Activated CD4-positive, alpha-beta T cell treated with anti-CD3 and anti-CD28 coated beads, Interleukin-2, amount 10 ng/mL, durations not matched to agents 24 days and 14 days (primary cell): Measurements from ENCODE around the gene RIPK4. TPM values are rescaled to one million over a fixed set of nuclear protein-coding genes. Genes with fewer than 3 reads are reported as not detected.

ENCODE experiments used
- DNase-seq: peaks from one replicate; pipeline ENCODE4 v3.0.0; 2022
- H3K27ac Mint-ChIP-seq: one replicate; pipeline ENCODE4 v1.8.0; 2022; ENCODE audit warnings: mild to moderate bottlenecking, mixed read lengths
- H3K27me3 Mint-ChIP-seq: one replicate; pipeline ENCODE4 v1.8.0; 2022; ENCODE audit warnings: mixed read lengths
- H3K36me3 Mint-ChIP-seq: one replicate; pipeline ENCODE4 v1.8.0; 2022; ENCODE audit warnings: low read depth, mild to moderate bottlenecking, mixed read lengths
- H3K4me1 Mint-ChIP-seq: one replicate; pipeline ENCODE4 v1.8.0; 2021; ENCODE audit warnings: mixed read lengths
- H3K4me3 Mint-ChIP-seq: one replicate; pipeline ENCODE4 v1.8.0; 2022; ENCODE audit warnings: mild to moderate bottlenecking, moderate library complexity, mixed read lengths
- H3K9me3 Mint-ChIP-seq: one replicate; pipeline ENCODE4 v1.8.0; 2021; ENCODE audit warnings: mixed read lengths
- intact Hi-C: fragments of 100-400 bp; cut with micrococcal nuclease; formaldehyde crosslinking; loops from one replicate; pipeline ENCODE4 v1.15.1; 2023
- total RNA-seq: library from RNA; stranded (reverse); gene quantifications from 2 replicates; pipeline ENCODE4 v1.2.3, GENCODE V29; 2022

The RIPK4 gene
- total RNA-seq, 1 donor from 2014 or later: not detected

DNA sequence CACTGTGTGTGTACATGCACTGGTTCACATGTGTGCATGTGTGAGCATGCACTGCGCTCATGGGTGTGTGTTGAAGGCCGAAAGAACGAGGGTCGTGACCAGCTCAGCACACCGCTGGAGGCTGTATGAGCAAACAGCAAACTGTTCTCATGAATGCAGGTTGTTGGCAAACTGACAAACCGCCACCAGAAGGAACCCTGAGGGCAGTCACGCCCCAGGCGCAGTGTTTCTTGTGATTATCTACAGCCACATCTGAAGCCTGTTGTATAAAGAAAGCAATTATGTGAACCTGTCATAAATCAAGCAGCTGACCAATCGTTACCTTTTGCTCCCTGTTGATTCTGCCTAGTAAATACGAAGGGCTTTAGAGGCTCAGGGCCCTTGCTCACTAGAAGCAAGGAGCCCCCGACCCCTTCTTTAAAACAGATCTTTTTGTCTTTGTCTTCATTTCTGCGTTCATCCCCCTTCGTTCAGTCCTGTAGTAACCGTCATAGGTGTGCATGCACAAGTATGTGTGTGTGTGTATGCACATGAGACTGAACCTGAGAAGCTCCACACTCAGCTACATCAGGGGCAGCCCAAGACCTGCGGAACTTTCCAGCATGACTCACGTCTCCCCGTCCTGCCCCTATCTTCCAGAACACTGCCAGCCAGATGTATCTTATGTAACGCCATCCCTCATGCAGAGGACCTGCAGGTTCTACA lies 16.8 kb upstream of the RIPK4 start:
- intact Hi-C loops: no loop called here
- Mint-ChIP-seq H3K9me3 (no peaks in the 10 kb centered on the region), H3K4me3 (no peak overlapping the region), H3K36me3 (no peaks in the 10 kb centered on the region), H3K27ac (no peak overlapping the region), H3K27me3 (peaks cover 49% of the 10 kb centered on the region), H3K4me1 (peaks cover 13% of the 10 kb centered on the region)
- no peak for DNase-seq

GRCh38 chr21:41781050-41781410 lies 14.2 kb upstream of the RIPK4 start:
- Mint-ChIP-seq H3K4me3 (no peak overlapping the region), H3K27ac (no peak overlapping the region), H3K27me3 (peaks cover 58% of the 10 kb centered on the region), H3K4me1 (peaks cover 13% of the 10 kb centered on the region), H3K9me3 (no peaks in the 10 kb centered on the region), H3K36me3 (no peaks in the 10 kb centered on the region)
- no peak for DNase-seq
- intact Hi-C loops: no loop called here

DNA sequence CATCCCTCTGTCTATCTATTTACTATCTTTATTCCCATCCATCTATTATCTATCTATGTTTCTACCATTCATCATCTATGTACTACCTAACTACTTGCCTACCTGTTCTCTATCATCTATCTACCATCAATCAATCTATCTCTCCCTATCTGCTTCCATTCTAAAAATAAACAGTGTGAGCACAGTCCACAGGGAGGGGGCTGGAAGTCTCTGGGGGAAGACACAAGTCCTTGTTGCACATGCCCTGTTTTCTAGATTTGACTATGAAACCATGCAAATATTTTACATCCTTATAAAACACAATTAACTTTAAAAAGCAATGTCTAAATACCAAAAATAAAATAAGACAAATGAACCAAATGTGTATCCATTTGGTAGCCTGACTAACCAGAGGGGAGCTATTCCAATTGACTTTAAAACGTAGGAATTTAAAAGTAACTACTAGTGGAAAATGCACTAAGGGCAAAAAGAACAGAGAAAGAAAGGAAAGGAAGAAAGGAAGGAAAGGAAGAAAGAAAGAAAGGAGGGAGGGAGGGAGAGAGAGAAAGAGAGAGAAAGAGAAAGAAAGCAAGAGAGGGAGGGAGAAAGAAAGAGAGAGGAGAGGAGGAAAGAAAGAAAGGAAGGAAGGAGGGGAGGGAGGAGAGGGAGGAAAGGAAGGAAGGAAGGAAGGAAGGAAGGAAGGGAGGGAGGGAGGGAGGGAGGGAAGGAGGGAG lies 13.6 kb upstream of the RIPK4 start:
- intact Hi-C loops: no loop called here
- DNase-seq: no peak
- Mint-ChIP-seq H3K27me3 (peaks cover 60% of the 10 kb centered on the region), H3K27ac (no peak overlapping the region), H3K9me3 (no peaks in the 10 kb centered on the region), H3K4me3 (no peak overlapping the region), H3K4me1 (peaks cover 13% of the 10 kb centered on the region), H3K36me3 (no peaks in the 10 kb centered on the region)

DNA sequence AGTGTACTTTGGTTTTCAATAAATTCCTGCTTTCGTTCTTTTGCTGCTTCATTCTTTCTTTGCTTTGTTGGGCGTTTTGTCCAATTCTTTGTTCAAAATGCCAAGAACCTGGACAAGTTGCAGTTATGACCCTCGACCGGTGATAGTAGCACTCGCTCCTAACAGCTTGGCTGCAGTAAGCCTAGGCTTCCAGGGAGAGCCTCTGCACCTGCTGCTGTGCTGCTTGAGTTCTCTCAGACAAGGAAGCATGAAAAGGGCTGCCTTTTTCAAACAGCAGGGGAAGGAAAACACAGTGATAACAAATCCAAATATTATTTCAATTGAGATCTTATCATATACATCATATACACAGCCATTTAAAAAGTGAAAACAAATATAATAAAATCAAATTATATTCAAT lies 12.8 kb upstream of the RIPK4 start:
- peaks cover 65% of the 10 kb centered on the region for H3K27me3 Mint-ChIP-seq
- no peak overlapping the region for H3K4me3 Mint-ChIP-seq
- peaks cover 13% of the 10 kb centered on the region for H3K4me1 Mint-ChIP-seq
- intact Hi-C loops: loop anchor here (10.0 kb wide), 1 partner anchor 165 kb away; no protein-coding TSS in a partner anchor
- H3K9me3 Mint-ChIP-seq: no peaks in the 10 kb centered on the region
- no peaks in the 10 kb centered on the region for H3K36me3 Mint-ChIP-seq
- no peak for DNase-seq
- H3K27ac Mint-ChIP-seq: no peak overlapping the region

DNA sequence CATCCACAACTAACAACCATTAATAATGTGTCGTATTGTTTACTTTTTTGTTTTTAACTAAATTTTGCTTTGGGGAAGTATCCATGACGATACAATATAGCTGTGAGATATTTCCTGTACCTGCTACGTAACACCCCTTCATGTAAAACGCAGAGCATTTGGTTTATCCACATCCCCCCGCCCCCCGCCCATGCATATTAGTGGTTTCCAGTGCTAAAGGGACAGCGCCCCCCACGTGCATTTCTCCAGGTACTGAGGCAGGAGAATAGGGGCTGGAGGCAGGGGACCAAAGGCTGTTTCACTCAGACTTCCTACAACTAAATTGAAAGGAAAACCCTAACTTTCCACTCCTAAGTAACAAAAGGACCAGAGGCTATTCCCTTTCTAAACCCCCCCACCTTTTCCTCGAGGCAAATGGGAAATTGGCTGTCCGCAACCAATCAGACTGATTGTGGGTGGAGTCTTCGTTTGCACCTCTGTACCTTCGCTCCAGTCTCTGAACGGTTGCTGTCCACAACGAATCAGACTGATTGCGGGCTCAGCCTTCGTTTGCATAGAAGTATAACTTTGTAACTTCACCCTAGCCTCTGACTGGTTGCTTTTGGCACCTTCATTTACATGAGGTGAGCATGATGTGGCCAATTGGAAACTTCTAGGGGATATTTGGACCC lies 12.2 kb upstream of the RIPK4 start:
- H3K27me3 Mint-ChIP-seq: peaks cover 66% of the 10 kb centered on the region
- no peak for DNase-seq
- H3K4me3 Mint-ChIP-seq: no peak overlapping the region
- intact Hi-C loops: loop anchor here (10.0 kb wide), 1 partner anchor 164 kb away; no protein-coding TSS in a partner anchor
- H3K36me3 Mint-ChIP-seq: no peaks in the 10 kb centered on the region
- no peaks in the 10 kb centered on the region for H3K9me3 Mint-ChIP-seq
- H3K27ac Mint-ChIP-seq: no peak overlapping the region
- peaks cover 11% of the 10 kb centered on the region for H3K4me1 Mint-ChIP-seq

GRCh38 chr21:41777951-41778815 lies 11.3 kb upstream of the RIPK4 start:
- Mint-ChIP-seq H3K36me3 (no peaks in the 10 kb centered on the region), H3K4me1 (peaks cover 3% of the 10 kb centered on the region), H3K27ac (no peak overlapping the region), H3K9me3 (no peaks in the 10 kb centered on the region), H3K27me3 (peaks cover 62% of the 10 kb centered on the region), H3K4me3 (no peak overlapping the region)
- intact Hi-C loops: loop anchor here (10.0 kb wide), 1 partner anchor 163 kb away; no protein-coding TSS in a partner anchor
- DNase-seq: peak; percentile 62

DNA sequence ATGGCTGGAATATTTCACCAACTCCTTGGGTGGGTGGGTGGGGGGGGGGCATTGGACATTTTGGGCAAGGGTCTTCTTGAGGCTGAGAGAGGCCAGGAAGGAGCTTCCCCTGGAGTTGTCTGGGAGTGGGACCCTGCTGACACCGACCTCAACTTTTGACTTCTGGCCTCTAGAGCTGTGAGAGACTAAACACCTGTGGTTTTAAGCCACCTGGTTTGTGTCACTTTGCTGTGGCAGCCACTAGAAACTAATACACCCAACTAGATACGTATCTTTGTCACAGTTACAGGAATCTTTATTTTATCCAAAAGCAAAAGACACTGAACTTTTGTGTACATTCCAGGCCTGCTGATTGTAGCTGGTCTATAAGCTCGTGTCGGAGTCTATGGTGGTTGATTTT lies 9.9 kb upstream of the RIPK4 start:
- DNase-seq: no peak
- no peak overlapping the region for H3K27ac Mint-ChIP-seq
- H3K4me1 Mint-ChIP-seq: peaks cover 3% of the 10 kb centered on the region
- H3K27me3 Mint-ChIP-seq: peaks cover 67% of the 10 kb centered on the region
- H3K9me3 Mint-ChIP-seq: no peaks in the 10 kb centered on the region
- H3K4me3 Mint-ChIP-seq: no peak overlapping the region
- H3K36me3 Mint-ChIP-seq: no peaks in the 10 kb centered on the region
- intact Hi-C loops: loop anchor here (10.0 kb wide), 1 partner anchor 162 kb away; no protein-coding TSS in a partner anchor

DNA sequence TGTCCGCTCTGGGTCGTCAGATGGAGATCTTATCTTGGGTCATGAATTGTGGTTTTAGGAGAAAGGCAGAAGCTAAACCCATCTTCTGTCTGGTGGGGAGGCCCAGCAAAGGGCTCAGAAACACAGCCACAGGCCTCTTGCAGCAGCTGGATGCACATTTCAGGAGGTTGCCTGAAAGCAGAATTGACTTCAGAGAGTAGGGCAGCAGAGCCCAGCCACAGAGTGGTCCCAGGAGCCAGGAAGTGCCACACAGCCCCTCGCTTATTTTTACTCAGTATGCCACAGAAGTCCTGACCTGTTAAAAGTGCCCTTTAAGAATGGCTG lies 8.3 kb upstream of the RIPK4 start:
- Mint-ChIP-seq H3K27me3 (peaks cover 67% of the 10 kb centered on the region), H3K9me3 (no peaks in the 10 kb centered on the region), H3K36me3 (no peaks in the 10 kb centered on the region), H3K4me1 (peaks cover 3% of the 10 kb centered on the region), H3K27ac (no peak overlapping the region), H3K4me3 (no peak overlapping the region)
- no peak for DNase-seq
- intact Hi-C loops: loop anchor here (10.0 kb wide), 1 partner anchor 160 kb away; no protein-coding TSS in a partner anchor

GRCh38 chr21:41774467-41775148 lies 7.8 kb upstream of the RIPK4 start:
- Mint-ChIP-seq H3K36me3 (no peaks in the 10 kb centered on the region), H3K4me3 (no peak overlapping the region), H3K27ac (no peak overlapping the region), H3K9me3 (no peaks in the 10 kb centered on the region), H3K27me3 (peaks cover 69% of the 10 kb centered on the region), H3K4me1 (peaks cover 2% of the 10 kb centered on the region)
- no peak for DNase-seq
- intact Hi-C loops: loop anchor here (10.0 kb wide), 1 partner anchor 160 kb away; no protein-coding TSS in a partner anchor

DNA sequence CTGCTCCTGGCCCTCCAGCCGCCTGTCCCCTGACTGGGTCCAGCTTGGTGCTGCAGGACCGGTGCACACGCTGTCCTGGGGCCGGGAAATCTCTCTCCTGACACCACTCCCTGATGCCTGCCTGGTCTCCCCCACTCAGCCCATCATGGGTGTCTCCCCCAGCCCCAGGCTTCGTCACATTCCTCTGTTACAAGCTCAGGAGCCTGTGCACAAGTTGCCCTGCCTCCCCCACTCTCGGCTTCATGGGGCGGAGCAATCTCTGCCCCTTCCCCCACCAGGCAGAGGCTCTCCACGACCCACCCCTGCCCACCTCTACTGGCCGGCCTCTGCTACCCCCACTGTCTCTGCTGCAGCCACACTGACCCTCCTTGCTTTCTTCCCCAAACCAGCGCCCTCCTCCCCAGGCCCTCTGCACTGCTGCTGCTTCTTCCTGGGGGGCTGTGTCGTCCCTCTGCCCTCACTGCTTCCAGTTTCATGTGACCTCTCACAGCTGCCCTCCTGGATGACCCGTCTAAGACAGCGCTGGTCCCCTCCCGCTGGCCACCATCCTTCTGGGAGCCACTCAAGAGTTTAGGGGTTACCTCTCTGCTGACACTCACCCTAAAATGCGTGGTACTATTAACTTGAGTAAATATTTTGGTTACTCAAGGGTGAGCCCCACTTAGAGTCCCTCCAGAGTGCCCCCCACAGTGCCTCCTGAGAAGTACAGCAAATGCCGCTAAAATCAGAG lies 5.7 kb upstream of the RIPK4 start:
- Mint-ChIP-seq H3K9me3 (no peaks in the 10 kb centered on the region), H3K27ac (no peak overlapping the region), H3K4me1 (peaks cover 15% of the 10 kb centered on the region), H3K36me3 (peaks cover under 1% of the 10 kb centered on the region), H3K27me3 (peaks cover 71% of the 10 kb centered on the region), H3K4me3 (no peak overlapping the region)
- no peak for DNase-seq
- intact Hi-C loops: loop anchor here (10.0 kb wide), 1 partner anchor 158 kb away; no protein-coding TSS in a partner anchor

- Mint-ChIP-seq H3K36me3 (peaks cover 6% of the 10 kb centered on the region), H3K4me1 (peaks cover 20% of the 10 kb centered on the region), H3K4me3 (no peak overlapping the region), H3K27ac (no peak overlapping the region), H3K9me3 (no peaks in the 10 kb centered on the region), H3K27me3 (peaks cover 73% of the 10 kb centered on the region)
- DNase-seq: no peak
- intact Hi-C loops: loop anchor here (10.0 kb wide), 1 partner anchor 157 kb away; no protein-coding TSS in a partner anchor
These were observed 4.7 kb upstream of the RIPK4 start for GRCh38 chr21:41771625-41771945.

GRCh38 chr21:41770901-41771624 lies 4.2 kb upstream of the RIPK4 start:
- peaks cover 6% of the 10 kb centered on the region for H3K36me3 Mint-ChIP-seq
- H3K27me3 Mint-ChIP-seq: peaks cover 73% of the 10 kb centered on the region
- DNase-seq: no peak
- peaks cover 20% of the 10 kb centered on the region for H3K4me1 Mint-ChIP-seq
- H3K9me3 Mint-ChIP-seq: no peaks in the 10 kb centered on the region
- no peak overlapping the region for H3K4me3 Mint-ChIP-seq
- intact Hi-C loops: loop anchor here (10.0 kb wide), 1 partner anchor 156 kb away; no protein-coding TSS in a partner anchor
- H3K27ac Mint-ChIP-seq: no peak overlapping the region
